Measurements from ENCODE around the gene FHIP1A. TPM values are rescaled to one million over a fixed set of nuclear protein-coding genes. Genes with fewer than 3 reads are reported as not detected.

The FHIP1A gene
- total RNA-seq, 1 experiment from 2014 or later: 24.9 TPM

- H3K4me1 Mint-ChIP-seq: peaks cover 27 to 29% of the 10 kb centered on the region in 2 experiments
- Histone ChIP-seq H3K4me1 (ENCODE audit: insufficient read depth, low read length) (no peaks in the 10 kb centered on the region; the same call in 1 of the 2 replicates), H4K20me1 (ENCODE audit: control insufficient read depth, insufficient read depth, insufficient read length) (no peaks in the 10 kb centered on the region), H3T11ph (ENCODE audit: low read length) (no peak overlapping the region), H3K56ac (ENCODE audit: insufficient read length, low read depth, low read length) (no peak overlapping the region), H3K27ac (ENCODE audit: insufficient read length, low read depth, low read length) (peak overlapping the region; percentile 18), H4K8ac (replicated peaks; ENCODE audit: insufficient read length, low read depth, low read length) (no peak overlapping the region), H2BK20ac (ENCODE audit: low read depth, low read length, poor library complexity, severe bottlenecking) (no peak overlapping the region), H3K14ac (ENCODE audit: insufficient read depth, low read length) (peak overlapping the region; percentile 21), H3K4ac (ENCODE audit: low read depth, low read length) (no peak overlapping the region), H3K79me1 (ENCODE audit: insufficient read depth, low read depth, low read length, poor library complexity, severe bottlenecking) (no peaks in the 10 kb centered on the region), H2BK12ac (ENCODE audit: insufficient read length, low read depth, low read length) (no peak overlapping the region), H3K23ac (ENCODE audit: insufficient read length, low read depth, low read length) (peak overlapping the region; percentile 5), H3K23me2 (ENCODE audit: insufficient read length, low read depth, low read length, poor library complexity, severe bottlenecking) (peaks cover 25% of the 10 kb centered on the region), H3K4me2 (ENCODE audit: insufficient read depth, insufficient read length, low read length) (peak overlapping the region; percentile 72), H2AK5ac (ENCODE audit: insufficient read length, low read length) (no peak overlapping the region), H3K9me3 (ENCODE audit: control insufficient read depth, low read depth, low read length) (no peaks in the 10 kb centered on the region), H3K27me3 (ENCODE audit: insufficient read depth, low read length) (no peaks in the 10 kb centered on the region), H2BK15ac (ENCODE audit: low read depth, low read length) (no peak overlapping the region), H3K18ac (ENCODE audit: insufficient read length, low read depth, low read length) (peak overlapping the region; percentile 50), H3K9ac (ENCODE audit: extremely low read depth, insufficient read length, low read length) (peak overlapping the region; percentile 52), H3K79me2 (ENCODE audit: insufficient read depth, low read length) (peaks cover 8% of the 10 kb centered on the region; the same call in 1 of the 2 replicates), H2BK120ac (ENCODE audit: low read depth, low read length, poor library complexity, severe bottlenecking) (no peak overlapping the region), H4K91ac (ENCODE audit: insufficient read length, low read depth, low read length) (no peak overlapping the region), H2AFZ (ENCODE audit: low read length) (no peak overlapping the region), H2BK5ac (ENCODE audit: insufficient read length, low read length) (no peak overlapping the region), H4K5ac (ENCODE audit: insufficient read length, low read depth, low read length) (no peak overlapping the region)
- peaks cover 0 to 3% (median 0%) of the 10 kb centered on the region in 3 experiments; a peak in 2 of 7 replicates for H3K36me3 Mint-ChIP-seq (ENCODE audit: insufficient read depth in 1 of 3, low read depth in 3 of 3)
- peak overlapping the region; percentile 88 to 89 for H3K4me3 Mint-ChIP-seq
- peaks cover 8% of the 10 kb centered on the region for H3K27me3 Mint-ChIP-seq (ENCODE audit: low read depth)
- no peaks in the 10 kb centered on the region for H3K9me3 Mint-ChIP-seq
- WGBS (ENCODE audit: extremely low coverage, insufficient read length, low lambda C conversion rate): no CpG with 5 or more reads among the region's 8 CpGs
- H3K27ac Mint-ChIP-seq: peak overlapping the region; percentile 96 to 99 (median 99)
- no peak for TF ChIP-seq CTCF (conservative IDR thresholded peaks at IDR 0.05)
- no peak for DNase-seq
These were observed 671 bp upstream of the FHIP1A start for GRCh38 chr4:151408380-151408629.

All from H9 (cell line).